Subcutaneous adipose tissue (tissue), 4 donors: ENCODE measurements around the gene SYCE1L. TPM values are rescaled to one million over a fixed set of nuclear protein-coding genes. Genes with fewer than 3 reads are reported as not detected.

Source experiments
- CTCF ChIP-seq: fragments of 450-650 bp; IDR thresholded peaks from one replicate; pipeline ENCODE4 v1.5.1; 2016; ENCODE audit warnings: low read depth, mild to moderate bottlenecking, control low read depth, antibody characterized with exemption, moderate library complexity
- total RNA-seq, 4 donors: library from RNA; depleted of rRNA; stranded (reverse); fragments of >200 nt; gene quantifications; one replicate each; pipeline ENCODE4 v1.1.0, GENCODE V29; 2016

The SYCE1L gene
- 1 to 10 TPM in 2 of 4 donors, under 1 TPM in 1, not detected in 1; 0.68 to 6.5 (median 1.1) TPM for total RNA-seq

DNA sequence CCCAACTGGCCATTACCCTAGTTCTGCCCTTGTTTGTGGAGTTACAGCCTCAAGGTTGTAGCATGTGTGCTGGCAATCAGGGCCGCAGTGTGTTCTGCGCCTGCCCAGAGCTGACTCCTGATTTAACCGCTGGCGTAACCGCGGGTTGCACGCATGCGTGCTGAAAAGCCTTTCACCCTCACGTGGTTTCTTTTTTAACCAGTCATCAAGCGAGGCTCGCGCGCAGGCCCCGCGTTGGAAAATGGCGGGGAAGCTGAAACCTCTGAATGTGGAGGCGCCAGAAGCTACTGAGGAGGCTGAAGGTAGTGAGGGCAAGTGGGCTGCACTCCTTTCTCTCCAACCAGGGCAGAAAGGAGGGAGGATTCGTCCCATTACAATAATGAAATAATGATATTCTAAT lies at the start of gene SYCE1L:
Gene SYCE1L (plus strand): TSS at position 198 of the 400 bp plus-strand sequence. CDS start 44 bp downstream, at position 242.
- TF ChIP-seq CTCF: no peak

GRCh38 chr16:77157346-77158058 lies 41.7 kb upstream of the SYCE1L start:
- TF ChIP-seq CTCF: no peak

- TF ChIP-seq CTCF: no peak
Observed at GRCh38 chr16:77158293-77158692, 40.9 kb upstream of the SYCE1L start.

GRCh38 chr16:77165006-77165405 lies 34.2 kb upstream of the SYCE1L start:
- no peak for TF ChIP-seq CTCF

GRCh38 chr16:77166726-77167125 lies 32.5 kb upstream of the SYCE1L start:
- TF ChIP-seq CTCF: no peak

GRCh38 chr16:77168901-77169300 lies 30.3 kb upstream of the SYCE1L start:
- no peak for TF ChIP-seq CTCF

GRCh38 chr16:77169650-77170236 lies 29.5 kb upstream of the SYCE1L start:
- no peak for TF ChIP-seq CTCF
